Measurements from ENCODE around the gene ZCCHC14.

The ZCCHC14 gene

DNA sequence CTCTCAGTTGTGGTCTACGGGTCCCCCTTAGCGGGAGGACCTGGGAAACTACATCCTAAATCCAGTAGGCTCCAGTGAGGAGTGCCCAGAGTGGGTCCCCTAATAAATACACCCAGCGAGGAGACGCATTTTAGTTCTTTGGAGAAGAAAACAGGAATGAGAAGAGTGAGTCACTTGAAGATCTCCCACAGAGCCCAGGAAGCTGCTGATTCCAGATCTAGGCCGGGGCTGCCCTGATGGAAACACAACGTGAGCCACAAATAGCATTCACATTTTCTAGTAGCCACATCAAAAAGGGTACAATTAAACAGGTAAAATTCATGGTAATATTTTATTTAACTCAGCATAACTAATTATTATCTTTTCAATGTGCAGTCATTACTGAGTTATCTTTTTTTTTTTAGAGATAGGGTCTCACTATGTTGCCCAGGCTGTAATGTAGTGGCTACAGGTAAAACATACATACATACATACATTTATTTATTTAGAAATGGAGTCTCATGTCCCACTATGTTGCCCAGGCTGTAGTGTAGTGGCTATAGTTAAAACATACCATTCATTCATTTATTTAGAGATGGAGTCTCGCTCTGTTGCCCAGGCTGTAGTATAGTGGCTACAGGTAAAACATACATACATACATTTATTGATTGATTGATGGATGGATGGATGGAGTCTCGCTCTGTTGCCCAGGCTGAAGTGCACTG is 130.8 kb downstream of the ZCCHC14 start:
- Mint-ChIP-seq H3K27me3 (ENCODE audit: low read depth) (no peaks in the 10 kb centered on the region), H3K27ac (no peak overlapping the region), H3K4me1 (ENCODE audit: low read depth) (peaks cover 13% of the 10 kb centered on the region), H3K4me3 (no peak overlapping the region), H3K36me3 (ENCODE audit: low read depth) (peaks cover 21% of the 10 kb centered on the region), H3K9me3 (no peaks in the 10 kb centered on the region)
- DNase-seq (ENCODE audit: low spot score) = no peak

DNA sequence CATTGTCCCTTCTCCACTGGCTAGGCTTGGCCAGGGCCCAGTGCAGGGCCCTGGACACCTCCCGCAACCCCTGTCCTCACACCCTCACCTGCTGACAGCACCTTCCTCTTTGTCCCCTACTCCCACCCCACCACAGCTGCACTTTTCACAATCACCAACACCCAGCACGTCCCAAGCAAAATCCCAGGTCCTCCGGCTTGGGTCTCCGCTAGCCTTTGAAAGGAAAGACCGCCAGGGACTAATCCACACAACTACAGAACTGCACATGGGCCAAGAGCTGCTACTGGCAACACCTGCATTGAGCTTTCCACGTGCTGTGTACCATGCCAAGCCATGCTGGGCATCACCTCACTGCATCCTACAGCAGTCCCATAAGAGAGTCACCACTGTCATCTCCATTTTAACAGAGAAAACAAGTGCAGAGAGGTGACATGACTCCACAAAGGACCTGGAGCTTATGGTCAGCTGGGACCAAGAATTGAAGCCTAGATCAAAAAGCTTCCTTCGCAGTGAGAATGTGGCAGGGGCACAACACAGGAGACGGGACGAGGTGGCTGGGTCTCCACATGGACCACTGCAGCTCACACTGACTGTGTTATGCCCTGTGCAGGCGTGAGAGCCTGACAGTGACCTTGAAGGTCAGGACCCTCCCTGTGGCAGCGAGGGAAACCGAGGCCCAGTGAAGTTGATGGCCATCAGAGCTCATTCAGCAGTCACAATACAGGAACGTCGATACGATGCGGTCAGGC is 131.8 kb downstream of the ZCCHC14 start:
- Mint-ChIP-seq H3K27me3 (ENCODE audit: low read depth) (no peaks in the 10 kb centered on the region), H3K4me3 (no peak overlapping the region), H3K9me3 (no peaks in the 10 kb centered on the region), H3K27ac (no peak overlapping the region), H3K36me3 (ENCODE audit: low read depth) (peaks cover 21% of the 10 kb centered on the region), H3K4me1 (ENCODE audit: low read depth) (peaks cover 13% of the 10 kb centered on the region)
- no peak for DNase-seq (ENCODE audit: low spot score)

DNA sequence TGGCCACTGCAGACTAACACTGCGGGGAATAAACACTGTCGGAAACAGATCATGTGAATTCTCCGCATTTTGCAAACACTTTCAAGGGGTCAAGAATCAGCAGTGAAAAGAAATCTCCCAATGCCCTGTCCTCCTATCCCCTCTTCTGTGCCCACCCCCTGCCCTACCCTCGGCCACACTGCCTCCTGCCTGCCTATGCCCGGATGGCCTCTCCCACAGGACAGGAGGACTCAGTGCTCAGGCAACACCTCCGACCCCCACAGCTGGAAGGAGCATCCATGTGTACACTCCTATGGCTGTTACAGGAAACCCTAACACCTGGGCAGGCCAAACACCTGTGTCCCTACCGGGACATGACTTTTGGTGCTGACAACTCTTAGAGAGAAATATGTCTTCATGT is 133.7 kb downstream of the ZCCHC14 start:
- Mint-ChIP-seq H3K36me3 (ENCODE audit: low read depth) (peaks cover 21% of the 10 kb centered on the region), H3K27ac (no peak overlapping the region), H3K9me3 (no peaks in the 10 kb centered on the region), H3K4me1 (ENCODE audit: low read depth) (peaks cover 3% of the 10 kb centered on the region), H3K4me3 (no peak overlapping the region), H3K27me3 (ENCODE audit: low read depth) (no peaks in the 10 kb centered on the region)
- DNase-seq (ENCODE audit: low spot score) = no peak

DNA sequence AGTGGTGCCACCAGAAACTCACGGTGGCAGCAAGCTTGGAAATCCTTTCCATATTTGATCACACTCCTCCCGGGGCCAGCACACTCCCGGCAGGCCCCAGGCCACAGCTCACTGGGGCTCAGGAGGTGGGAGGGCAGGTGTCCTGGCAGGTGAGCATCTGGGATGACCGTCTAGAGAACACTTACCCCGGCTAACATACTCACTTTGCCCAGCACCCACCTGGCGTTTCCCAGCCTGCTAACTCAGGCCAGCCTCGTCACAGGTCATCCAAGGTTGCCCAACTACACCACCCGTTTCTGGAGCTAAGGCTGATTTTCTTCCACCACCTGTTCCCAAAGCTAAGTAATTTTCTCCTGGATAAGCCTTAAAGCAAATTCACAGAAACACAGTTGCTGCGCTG is 134.1 kb downstream of the ZCCHC14 start:
- Mint-ChIP-seq H3K36me3 (ENCODE audit: low read depth) (peaks cover 21% of the 10 kb centered on the region), H3K9me3 (no peaks in the 10 kb centered on the region), H3K27me3 (ENCODE audit: low read depth) (no peaks in the 10 kb centered on the region), H3K4me1 (ENCODE audit: low read depth) (peaks cover 3% of the 10 kb centered on the region), H3K27ac (no peak overlapping the region), H3K4me3 (no peak overlapping the region)
- no peak for DNase-seq (ENCODE audit: low spot score)

DNA sequence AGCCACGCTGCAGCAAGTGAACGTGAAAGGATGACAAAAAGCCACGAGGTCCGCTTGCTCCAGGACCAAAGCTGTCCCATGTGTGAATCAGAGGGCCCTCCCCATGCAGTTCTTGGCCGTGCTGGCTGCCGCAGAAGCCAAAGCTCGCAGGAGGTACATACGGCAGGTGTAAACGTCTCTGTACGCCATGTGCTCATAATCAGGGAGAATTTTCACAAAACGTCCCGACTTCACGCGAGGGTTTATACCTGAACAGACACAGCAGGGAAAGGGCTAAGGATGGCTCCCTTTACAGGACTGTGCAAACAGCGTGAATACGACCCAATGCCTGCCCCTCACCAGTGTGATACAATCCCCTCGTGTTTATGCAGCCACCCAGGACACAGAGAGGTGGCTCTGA is 134.6 kb downstream of the ZCCHC14 start:
- DNase-seq (ENCODE audit: low spot score) = no peak
- no peaks in the 10 kb centered on the region for H3K9me3 Mint-ChIP-seq
- no peaks in the 10 kb centered on the region for H3K4me1 Mint-ChIP-seq (ENCODE audit: low read depth)
- no peak overlapping the region for H3K4me3 Mint-ChIP-seq
- H3K36me3 Mint-ChIP-seq (ENCODE audit: low read depth) = peaks cover 18% of the 10 kb centered on the region
- no peaks in the 10 kb centered on the region for H3K27me3 Mint-ChIP-seq (ENCODE audit: low read depth)
- H3K27ac Mint-ChIP-seq = no peak overlapping the region

DNA sequence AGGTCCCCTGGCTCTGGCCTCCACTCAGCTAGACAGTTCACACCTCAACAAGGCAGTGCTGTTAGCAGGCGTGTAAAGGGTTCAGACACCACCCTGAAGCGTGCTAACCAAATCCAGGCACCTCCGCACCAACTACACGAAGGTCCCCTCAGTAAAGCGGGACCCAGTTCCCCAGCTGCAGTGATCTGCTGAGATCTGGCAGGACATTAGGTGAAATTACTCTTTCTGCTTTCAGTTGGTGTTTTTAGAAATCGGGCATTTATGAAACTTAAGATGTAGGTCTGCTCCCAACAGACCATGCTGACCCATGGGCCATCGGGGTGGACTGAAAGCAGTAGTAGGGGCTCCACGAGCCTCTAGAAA is 136.4 kb downstream of the ZCCHC14 start:
- Mint-ChIP-seq H3K4me3 (no peak overlapping the region), H3K27me3 (ENCODE audit: low read depth) (no peaks in the 10 kb centered on the region), H3K9me3 (no peaks in the 10 kb centered on the region), H3K27ac (no peak overlapping the region), H3K4me1 (ENCODE audit: low read depth) (no peaks in the 10 kb centered on the region), H3K36me3 (ENCODE audit: low read depth) (peaks cover 18% of the 10 kb centered on the region)
- no peak for DNase-seq (ENCODE audit: low spot score)

Data from T-helper 2 cell treated with Interferon-gamma antibody and Interleukin-4, amounts not matched to agents 5 μg/mL and 100 μg/mL, for 36 hours (primary cell).